UCSD-AML1 (cell line): ENCODE data around the gene PAX6.

ENCODE experiments used
- DNase-seq: peaks from one replicate; lab custom pipeline; 2025; ENCODE audit not compliant: unreplicated experiment; lab: John Stamatoyannopoulos, UW

The PAX6 gene

DNA sequence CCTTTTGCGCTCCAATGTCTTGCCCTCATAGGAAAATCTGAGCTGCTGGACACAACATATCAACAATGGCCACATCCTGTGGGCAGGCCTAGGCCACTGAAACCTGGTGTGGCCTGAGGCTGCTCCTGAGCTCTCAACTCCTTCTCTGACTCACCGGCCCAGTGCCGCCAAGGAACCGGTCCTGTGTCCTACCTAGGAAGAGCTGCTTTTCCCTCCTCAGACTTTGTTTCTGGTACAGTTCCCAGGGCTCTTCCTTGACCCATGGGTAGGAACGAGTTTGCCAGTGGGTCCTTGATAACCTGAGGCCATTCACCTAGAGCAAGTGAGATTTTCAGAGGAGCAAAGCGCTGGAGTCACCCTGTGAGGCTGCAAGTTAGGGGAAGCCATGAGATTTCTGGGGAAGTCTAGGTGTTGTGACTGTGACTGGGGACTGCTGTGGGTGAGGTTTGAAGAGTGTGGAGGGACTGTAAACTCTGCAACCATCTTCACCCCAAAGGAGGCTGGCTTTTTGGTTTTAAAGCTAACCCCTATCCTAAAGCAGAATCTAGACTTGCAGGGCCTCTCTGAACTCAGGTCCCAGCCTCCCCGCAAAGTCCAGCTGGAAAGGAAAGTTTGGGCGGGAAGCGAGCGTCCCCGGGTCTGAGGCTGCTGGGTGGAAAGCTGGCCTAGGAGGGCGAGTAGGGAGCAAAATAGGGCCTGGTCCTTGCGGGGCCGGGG is 12.0 kb upstream of the PAX6 start:
- DNase-seq = no peak

DNA sequence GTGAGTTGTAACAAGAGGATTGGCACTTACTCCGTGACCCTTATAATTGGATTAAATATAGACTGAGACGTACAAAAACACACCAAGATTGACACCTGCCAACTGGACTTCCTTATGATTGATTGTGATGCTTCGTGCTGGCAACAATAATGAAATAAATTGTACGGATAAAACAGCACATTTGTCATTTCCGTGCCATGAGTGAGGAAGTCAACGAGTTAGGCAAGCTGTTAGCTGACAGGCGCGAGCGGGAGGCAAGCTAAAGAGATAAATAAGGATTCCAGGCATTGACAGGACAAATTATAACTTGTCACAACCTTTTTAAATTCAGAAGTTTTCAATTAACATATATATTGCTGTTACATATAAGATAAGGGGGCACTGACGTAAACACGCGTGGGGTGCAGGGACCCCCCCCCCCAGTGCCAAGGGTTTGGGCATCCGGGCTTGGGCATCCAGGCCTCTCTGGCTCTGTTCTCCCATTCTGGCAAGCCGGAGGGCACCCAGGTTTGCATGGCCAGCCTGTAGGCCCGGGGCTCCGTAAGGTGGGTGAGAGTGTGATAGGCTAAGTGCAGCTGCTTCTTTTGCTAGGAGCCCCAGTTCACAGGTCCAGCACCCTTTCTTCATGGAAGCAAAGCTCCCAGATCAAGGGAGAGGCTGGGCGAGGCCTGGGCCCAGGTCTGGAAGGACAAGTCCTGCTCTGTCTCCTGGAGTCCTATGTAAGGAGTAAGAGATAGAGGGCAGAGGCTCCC is 11.2 kb upstream of the PAX6 start:
- no peak for DNase-seq

DNA sequence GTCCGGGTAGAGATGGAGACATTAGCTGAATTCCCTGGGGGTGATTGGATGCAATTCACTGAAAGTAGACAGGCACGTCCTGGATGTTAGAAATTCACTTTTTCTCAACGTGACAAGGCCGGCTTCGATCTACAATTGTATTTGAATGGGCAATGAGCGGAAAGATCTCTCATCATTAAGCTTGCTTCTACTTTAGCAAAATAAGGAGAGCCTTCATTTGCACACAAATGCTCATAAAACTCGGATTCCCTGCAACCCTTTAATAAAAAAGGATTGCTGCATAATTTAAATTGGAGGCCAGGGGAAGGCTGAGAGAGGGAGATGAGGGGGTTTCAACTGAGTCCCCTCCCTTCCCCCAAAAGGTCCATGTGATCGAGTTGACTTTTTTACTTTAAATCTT is 10.6 kb upstream of the PAX6 start:
- DNase-seq = no peak

DNA sequence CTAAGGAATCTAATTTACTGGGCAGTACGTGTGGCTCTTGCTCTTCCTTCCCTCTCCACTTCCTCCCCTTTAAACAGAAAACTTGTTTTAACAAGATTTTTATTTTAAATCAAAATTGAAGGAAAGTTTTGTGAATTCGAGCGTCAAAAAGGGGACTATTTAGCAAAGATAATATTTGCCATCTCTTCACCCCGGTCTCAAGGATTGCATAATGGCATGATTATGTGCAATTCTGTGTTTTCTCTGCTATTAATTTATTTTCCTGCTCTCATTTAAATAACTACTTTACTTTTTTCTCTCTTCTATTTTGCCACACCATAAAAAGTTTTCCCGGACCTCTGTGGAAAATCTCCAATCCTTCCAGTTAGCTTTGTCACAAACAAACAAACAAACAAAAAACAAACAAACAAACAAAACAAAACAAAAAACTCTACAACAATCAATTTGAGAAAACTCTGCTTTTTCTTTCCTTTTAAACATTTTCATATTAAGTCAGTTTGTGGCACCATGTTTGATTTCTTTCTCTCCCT is 10.2 kb upstream of the PAX6 start:
- DNase-seq = no peak

DNA sequence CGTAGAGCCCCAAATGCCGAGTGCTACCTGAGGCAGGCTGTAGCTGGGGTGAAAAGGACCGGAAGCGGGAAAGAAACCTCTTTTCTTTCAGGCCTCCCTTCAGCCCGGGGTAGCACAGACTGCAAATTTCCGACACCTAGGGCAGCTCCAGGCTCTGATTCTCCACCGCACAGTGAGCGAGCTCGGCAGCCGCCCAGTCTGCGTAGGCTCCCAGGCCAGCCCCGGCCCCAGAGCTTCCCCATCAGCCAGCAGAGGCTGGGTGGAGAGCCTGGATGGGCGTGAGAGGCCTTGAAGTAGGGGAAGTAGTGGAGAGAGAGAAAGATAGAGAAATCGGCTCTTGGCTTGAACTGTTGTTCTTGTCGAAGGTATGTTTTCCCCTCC is 9.3 kb upstream of the PAX6 start:
- DNase-seq = no peak

DNA sequence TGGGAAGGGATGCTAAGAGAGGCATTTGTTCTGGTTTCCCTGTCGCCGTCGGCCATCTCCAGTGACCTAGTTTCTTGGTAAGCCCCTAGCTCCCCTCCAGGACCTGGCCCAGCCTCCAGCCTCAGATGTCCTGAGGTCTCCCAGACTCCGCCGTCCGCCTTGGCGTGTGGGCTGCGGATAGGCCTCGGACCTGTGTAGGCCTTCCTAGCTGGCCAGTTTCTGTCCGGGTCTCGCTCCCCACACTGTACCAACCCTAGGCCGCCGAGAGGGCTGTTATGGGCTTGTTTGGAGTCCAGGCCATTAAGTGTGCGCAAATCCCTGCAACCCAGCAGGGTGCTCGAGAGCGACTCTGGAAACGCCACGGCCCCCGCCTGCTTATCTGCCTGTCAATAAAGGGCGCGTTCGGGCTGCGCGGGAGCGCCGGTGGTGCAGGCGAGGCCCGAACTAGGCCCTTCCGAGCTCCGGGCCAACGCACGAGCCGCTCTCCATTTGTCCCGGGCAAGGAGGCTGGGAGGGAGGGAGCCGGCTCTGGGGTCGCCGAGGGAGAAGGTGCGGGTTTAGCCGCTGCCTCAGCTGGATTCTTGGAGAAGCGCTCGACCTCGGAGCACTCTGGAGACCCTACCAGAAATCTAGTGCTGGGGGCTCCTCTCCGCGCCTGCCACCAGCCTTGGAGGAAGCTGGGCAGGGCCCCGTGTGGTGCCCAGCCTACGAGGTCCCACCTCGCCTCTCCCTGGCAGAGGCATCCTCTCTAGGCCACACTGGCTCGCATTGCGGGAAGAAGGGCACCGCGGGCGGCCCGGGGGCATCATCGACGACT is 8.7 kb upstream of the PAX6 start:
- no peak for DNase-seq

DNA sequence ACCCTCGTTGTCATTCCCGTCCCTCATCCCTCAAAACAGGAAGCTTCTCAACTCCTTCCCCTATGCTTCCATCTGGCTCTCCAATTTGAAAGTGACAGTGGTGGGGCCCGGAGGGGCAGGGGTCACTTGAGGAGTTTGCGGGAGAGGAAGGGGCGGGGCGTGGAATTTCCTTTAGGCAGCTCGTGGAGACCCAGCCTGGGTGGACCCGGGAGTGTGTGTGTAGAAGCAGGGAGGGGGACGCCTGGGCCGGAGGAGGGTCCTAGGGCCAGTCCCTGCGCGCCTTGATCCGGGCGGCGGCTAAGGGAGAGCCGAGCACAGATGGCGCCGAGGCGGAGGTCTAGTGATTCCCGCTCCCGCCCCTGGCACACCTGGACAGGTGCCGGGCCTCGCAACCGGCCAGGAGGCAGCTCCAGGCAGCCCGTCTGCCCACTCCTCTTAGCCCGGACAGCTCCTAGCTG is 7.8 kb upstream of the PAX6 start:
- no peak for DNase-seq

DNA sequence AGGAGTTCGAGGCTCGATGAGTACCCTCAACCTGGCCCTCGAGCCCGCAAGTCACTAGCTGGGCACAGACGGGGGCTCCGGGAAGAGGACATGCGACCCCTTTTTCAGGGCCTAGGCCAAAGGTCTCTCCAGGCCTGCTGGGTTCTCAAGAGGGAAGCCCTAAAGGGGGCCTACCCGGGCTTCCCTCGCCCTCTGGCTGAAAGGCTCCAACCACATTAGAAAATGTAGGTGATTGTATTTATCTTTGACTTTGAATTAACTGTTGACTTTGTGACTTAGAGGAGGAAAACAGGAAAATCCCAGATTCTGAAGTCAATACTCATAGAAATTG is 7.3 kb upstream of the PAX6 start:
- DNase-seq = no peak

DNA sequence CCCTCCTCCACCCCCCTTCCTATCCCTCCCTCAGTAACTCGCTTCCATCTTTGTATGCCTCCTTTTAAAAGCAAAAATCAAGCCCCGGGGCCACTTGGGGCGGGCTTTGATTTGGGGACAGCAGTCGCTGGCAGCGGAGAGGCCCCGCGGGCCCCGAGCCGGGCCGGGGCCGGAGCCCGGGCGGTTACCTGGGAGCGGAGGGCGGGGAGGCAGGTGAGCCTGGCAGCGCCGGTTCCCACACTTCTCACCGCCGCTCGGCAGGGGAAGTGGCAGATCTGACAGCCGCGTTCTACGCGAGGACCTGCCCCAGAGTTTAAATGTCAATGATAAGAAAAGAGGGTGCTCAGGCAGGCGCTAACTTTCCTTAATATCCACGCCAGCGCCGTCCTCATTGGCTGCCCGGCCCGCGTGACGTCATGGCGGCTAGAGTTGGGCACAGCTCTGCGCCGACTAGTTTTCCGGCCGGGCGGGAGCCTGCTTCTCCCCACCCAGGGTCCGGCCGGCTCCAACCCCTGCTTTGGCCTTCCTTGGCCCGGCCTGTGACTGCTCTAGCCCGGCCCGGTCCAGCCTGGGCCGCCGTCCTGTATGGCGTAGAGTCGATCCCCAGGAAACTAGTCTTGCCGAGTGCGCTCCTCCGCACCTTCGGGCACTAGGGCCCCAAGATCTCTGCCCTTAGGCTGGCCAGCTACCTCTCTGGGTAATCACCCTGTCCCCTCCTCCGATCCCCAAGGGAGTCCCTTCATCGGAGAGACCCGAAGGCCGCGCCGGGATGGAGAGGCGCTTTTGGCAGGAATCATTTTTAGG is 6.7 kb upstream of the PAX6 start:
- no peak for DNase-seq

DNA sequence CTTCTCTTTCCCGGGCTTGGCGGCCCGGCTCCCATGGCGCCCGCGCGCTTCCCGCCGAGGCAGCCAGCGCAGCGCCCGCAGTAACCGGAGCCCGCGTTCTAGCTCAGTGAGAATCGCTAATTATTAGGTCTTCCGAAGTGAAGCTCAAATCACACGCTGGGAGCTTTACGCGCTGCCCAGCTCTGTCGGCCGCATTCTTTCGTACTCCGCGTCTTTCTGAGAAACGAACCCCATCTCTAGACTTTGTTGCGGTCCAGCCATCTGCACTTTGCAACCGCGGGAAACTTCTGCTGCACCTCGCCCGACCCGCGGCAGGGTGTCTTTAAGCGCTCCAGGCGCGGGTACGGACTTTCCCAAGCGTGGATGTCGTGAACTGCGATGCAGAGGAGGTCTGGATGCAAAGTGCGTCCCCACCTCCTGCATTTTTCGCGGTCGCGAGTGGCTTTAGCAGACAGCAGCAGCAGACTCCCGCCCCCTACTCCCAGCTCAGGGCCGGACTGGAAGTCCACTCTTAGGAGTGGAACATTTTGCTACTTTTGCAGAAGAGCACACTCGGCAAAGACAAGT is 6.0 kb upstream of the PAX6 start:
- DNase-seq = no peak

DNA sequence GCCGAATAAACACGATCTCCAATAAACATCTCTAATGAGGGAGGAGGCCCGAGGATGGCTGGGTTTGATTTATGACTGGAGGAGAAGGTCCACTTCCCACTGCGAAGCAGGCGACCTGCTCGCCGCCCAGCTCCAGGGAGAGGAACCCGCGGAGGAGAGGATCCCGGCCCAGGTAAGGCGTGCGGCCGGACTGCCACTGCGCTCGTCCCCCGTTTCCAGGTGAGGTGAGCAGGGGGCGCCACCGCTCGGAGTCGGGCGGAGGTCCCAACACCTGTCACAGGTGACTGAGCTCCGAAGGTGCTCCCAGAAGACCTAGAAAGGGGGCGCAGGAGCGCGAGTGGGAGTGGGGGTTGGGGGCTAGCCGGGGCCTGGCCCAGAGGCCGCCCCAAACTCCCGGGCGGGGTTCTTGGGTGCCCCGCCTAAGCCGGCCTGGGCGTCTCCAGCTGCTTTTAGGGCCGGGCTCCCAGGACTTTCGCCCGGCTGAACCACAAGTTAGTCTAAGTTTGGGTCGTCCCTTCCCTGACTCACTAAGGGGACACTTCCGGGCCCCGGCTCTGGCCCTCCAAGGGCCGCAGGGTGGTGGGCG is 5.4 kb upstream of the PAX6 start:
- no peak for DNase-seq

DNA sequence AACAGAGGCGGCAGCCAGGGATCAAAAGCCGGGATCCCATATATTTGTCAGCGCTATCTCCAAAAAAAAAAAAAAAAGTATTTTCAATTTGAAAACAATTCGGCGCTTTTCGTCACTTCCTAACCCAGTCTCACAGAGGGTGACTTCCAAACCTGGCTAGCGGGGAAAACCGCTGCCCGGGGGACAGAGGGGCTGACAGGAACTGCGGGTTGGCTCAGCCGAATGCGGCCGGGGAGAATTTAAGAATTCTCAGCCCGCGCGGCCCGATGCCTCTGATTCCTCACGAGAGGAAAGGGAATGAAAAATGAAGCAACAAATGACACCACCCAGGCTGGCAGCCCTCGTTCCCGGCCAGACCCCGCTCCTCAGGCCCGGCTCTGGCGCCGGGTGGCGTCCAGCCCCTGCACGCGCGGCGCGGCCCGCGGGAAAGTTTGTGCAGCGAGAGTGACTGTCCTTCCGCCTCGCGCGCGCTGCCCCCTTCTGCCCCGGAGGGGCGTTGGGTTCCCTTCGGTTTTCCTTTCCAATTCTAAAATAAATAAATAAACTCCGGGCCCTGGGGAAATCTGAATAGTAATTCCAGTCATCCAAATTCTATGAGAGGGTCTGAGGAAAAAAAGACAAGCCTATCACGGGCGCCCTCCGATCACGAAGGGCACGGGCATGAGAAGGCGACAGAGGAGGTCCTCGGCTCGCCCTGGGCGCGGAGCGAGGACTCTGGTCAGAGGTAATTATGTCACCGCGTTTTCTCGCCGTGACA is 4.8 kb upstream of the PAX6 start:
- DNase-seq = no peak

DNA sequence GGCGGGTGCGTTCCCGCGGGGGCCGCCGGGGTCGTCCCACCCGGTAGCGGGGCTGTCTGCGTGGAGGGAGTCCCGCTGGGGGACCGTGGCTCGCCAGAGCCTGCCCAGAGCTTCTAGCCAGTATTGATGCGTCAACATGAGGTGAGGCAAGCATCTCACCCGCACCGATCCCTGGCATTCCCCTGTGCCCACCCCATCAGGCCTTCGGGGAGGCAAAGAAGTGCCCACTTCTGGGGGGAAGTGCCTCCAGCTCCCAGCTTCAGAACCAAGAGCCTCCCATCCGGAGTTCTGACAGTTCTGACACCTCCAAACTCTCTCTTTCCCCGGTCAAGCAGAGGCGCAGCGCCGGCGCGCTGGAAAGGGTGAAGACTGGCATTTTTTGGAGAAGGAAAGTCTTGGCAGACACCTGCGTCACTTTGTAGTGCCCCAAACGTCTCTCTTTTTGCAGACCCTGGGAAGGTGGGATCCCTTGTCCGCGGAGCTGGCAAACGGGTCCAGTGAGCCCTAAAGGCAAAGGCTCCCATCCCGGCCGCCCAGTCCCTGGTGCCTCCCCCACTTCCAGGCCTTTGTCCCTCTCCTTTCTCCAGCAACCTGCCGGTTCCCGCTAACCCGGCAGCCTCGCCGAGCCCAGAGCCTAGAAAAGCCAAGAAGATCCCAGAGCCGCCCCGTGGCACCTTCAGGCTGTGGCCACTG is 3.2 kb upstream of the PAX6 start:
- no peak for DNase-seq

DNA sequence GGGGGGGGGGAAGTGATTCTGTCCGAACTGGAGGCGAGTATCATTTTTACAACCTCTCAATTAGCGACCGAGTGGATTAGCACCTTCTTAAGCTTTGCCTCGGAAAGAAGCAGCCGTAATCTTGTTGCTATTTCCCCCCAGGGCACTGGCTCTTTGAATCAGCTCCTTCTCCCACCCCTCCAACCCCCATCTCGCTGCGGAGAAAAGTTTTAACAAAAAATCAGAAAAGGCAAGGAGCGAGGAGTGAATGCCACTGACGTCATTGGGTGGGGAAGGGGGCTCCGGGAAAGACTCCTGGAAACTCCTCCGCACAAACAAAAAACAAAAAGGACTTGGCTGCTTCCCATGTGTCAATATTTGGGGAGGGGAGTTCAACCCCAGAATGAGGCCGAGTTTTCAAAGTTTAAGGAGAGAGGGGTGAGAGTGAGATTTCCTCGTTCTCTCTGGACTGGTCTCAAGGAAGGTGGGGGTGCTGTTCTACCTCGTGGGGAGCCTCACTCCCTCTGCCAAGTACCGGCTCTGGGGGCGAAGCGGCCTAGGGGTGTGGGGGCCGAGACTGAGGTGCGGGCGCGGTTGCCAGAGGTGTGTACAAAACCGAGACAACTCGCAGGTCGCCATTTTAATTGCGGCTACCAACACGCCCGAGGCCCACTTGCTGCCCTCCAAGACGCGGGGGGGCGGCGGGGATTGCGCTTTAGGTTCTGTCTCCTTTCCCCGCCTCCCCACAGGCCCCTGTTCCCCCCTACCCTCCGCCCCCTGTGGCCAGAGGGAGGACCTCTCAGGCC is 2.5 kb upstream of the PAX6 start:
- DNase-seq = no peak

DNA sequence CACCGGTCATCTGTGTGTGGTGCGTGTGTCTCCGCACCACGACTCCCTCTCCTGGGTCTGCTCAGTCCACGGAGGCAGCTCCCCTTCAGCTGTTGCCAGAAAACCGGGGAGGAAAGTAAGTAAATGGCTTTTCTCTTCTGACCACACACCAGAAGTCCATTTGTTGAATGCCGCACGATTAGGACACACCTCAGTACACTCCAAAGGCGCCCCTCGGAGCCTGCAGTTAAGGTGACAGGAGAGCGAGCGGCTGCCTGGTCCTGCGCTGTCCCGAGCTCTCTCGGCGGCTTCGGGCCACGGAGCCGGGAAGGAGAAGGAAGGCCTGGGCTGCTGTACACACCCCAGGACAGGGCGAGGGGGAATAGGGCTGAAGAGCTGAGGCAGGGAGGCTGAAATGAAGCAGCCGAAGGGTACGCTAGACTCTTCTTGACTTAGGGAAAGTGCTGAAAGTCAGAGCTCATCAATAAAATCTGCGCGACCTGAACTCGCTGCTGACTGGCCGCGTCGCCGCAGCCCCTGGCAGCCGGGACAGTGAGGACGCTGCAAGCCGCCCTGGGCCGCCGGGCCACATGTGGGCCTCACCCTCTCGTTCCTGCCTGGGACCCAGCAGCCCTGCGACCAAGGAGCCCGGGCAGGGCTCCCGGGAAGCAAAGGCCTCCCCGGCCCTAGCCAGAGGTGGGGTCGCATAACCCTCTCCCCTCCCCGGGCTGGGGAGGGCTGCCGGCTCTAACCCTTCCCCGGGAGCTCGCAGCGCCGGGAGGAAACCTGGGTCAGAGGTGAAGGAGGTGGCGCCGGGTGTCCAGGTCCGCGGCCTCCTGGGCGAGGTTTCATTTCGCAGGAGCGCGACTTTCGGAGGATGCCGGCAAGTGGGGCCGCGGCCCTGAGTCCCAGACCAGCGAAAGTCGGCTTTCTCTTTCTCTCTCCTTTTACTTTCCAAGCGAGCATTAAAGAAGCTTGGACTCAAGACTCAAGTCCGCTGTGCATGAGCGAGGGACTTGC is 1.6 kb upstream of the PAX6 start:
- DNase-seq = no peak

DNA sequence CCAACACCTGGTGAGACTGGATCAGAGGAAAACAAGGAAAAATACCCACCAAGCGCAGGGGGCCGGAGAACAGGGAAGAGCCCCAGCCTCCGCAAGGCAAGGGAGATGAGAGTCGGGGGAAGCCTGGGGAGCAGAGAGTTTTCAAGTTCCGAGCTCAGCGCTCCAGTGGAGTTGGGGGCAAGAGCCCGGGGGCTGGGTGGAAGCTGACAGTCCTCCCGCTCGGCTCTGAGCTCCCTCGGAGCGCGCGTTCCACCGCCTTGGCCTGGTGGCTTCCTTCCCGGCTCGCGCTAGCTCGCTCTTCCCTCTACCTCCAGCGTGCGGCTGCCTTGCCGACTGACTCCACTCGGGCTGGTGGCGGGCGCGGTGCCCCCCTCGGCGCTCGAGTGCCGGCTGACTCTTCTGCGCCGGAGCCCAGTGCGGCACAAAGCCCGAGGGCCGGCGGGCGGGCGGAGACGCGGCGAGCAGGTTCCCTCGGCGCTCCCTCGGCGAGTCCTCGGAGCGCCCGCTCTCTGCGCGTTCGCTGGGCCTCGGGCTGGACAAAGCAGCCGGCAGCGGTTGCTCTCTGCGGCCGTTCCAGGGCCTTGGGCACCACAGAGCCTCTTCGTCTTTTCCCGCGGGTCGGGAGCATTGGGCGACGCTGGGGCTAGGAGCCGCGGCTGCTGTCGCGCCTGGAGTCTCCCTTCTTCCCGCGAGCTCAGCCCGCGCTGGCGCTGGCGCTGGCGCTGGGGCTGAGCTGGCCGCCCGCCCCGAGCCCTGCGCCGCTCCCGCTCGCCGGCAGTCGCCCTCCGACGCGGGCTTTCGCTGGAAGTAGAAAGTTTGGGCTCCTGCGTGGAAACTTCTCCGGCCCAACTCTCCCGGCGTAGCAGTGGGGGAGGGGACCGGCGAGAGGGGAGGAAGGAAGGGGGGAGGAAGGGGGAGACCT is 1.0 kb downstream of the PAX6 start:
- peak; percentile 52 for DNase-seq
